HepG2 (cell line): ENCODE results near the gene LYSET. TPM values are rescaled to one million over a fixed set of nuclear protein-coding genes. Genes with fewer than 3 reads are reported as not detected.

Experiments
- CTCF ChIP-seq: sonication (generic); formaldehyde crosslinking; IDR thresholded peaks from 2 replicates; pipeline ENCODE4 v1.5.0; 2020; ENCODE audit warnings: mild to moderate bottlenecking, missing genetic modification reagents, moderate library complexity
- FOXO4 ChIP-seq: sonication (generic); formaldehyde crosslinking; conservative IDR thresholded peaks from 2 replicates; pipeline ENCODE4 v1.8.1; 2023; ENCODE audit warnings: missing genetic modification reagents
- HNF1B ChIP-seq: sonication (generic); formaldehyde crosslinking; IDR thresholded peaks from 2 replicates; pipeline ENCODE4 v1.5.1; 2020; ENCODE audit warnings: mild to moderate bottlenecking, moderate library complexity, missing genetic modification reagents
- MXD1 ChIP-seq: sonication (generic); formaldehyde crosslinking; IDR thresholded peaks from 2 replicates; pipeline ENCODE4 v1.4.0; 2020; ENCODE audit warnings: mild to moderate bottlenecking, missing genetic modification reagents
- SMC3 ChIP-seq: IDR thresholded peaks from 2 replicates; pipeline ENCODE4 v1.6.1; 2011; ENCODE audit warnings: low read length, improper control_type of control experiment
- STAG1 ChIP-seq: sonication (generic); formaldehyde crosslinking; IDR thresholded peaks from 2 replicates; pipeline ENCODE4 v1.4.0; 2020; ENCODE audit warnings: missing genetic modification reagents
- TEAD3 ChIP-seq: optimal IDR thresholded peaks from 2 replicates; pipeline ENCODE3; 2016; ENCODE audit warnings: borderline replicate concordance
- TFDP1 ChIP-seq: IDR thresholded peaks from 2 replicates; pipeline ENCODE4 v1.6.1; 2016; ENCODE audit warnings: missing compliant biosample characterization, missing genetic modification reagents, borderline replicate concordance
- ZNF281 ChIP-seq: sonication (generic); formaldehyde crosslinking; IDR thresholded peaks from 2 replicates; pipeline ENCODE4 v1.4.0; 2020; ENCODE audit warnings: missing genetic modification reagents, borderline replicate concordance
- ZNF501 ChIP-seq: sonication (generic); formaldehyde crosslinking; IDR thresholded peaks from 2 replicates; pipeline ENCODE4 v1.5.1; 2020; ENCODE audit warnings: mild to moderate bottlenecking, moderate library complexity, missing genetic modification reagents
- ZNF549 ChIP-seq: sonication (generic); formaldehyde crosslinking; IDR thresholded peaks from 2 replicates; pipeline ENCODE4 v1.5.0; 2020; ENCODE audit warnings: missing genetic modification reagents
- ZNF75D ChIP-seq: sonication (generic); formaldehyde crosslinking; IDR thresholded peaks from 2 replicates; pipeline ENCODE4 v1.8.1; 2023; ENCODE audit warnings: missing genetic modification reagents, mild to moderate bottlenecking, borderline replicate concordance
- polyA plus RNA-seq, 8 experiments: library from polyadenylated mRNA; depleted of rRNA in 3 of 8; stranded (reverse) in 7 of 8; unstranded in 1 of 8; fragments of >200 nt; fragmentation: Illumina TruSeq in 4 of 8; extraction: Trizol in 4 of 8; gene quantifications; 2 replicates each; pipeline versions ENCODE4 v1.2.1 to v1.2.3, GENCODE V29; 2011 to 2016; ENCODE audit warnings: low read depth in 4 of 8, missing spikeins in 1 of 8, mixed read lengths in 1 of 8; ENCODE audit not compliant: insufficient read depth in 1 of 8
- total RNA-seq, 5 experiments: library from RNA; depleted of rRNA; stranded (reverse); fragments of >200 nt; fragmentation: Illumina TruSeq; extraction: Trizol; gene quantifications; 2 replicates each; pipeline ENCODE4 v1.2.3, GENCODE V29; 2016; ENCODE audit warnings: low read depth in 1 of 5

Gene LYSET
- total and polyA plus RNA-seq, 2 of the 13 experiments (the other 11 are each of a cell fraction or from before 2014, with no cell fraction given): 19.1 to 36.6 TPM

GRCh38 chr14:93160353-93160801, 24.7 kb upstream of the LYSET start (continued):
- peak; percentile 74 for TF ChIP-seq CTCF (CRISPR knock-in tag)
- TF ChIP-seq ZNF549 (CRISPR knock-in tag): no peak
- no peak for TF ChIP-seq FOXO4
- TF ChIP-seq SMC3: peak; percentile 16; the same call in 1 of the 2 replicates
- peak; percentile 73; the same call in 1 of the 2 replicates for TF ChIP-seq TFDP1 (CRISPR knock-in tag)
- no peak for TF ChIP-seq MXD1
- TF ChIP-seq ZNF281 (CRISPR knock-in tag): peak; percentile 75; the same call in 1 of the 2 replicates
- peak; percentile 64 for TF ChIP-seq HNF1B (CRISPR knock-in tag)
- TF ChIP-seq TEAD3 (CRISPR knock-in tag): peak; percentile 30
- TF ChIP-seq ZNF75D (CRISPR knock-in tag): no peak
- TF ChIP-seq ZNF501 (CRISPR knock-in tag): 0 out of 2 replicates have a peak, but pooled peaks have one; percentile 16
- peak; percentile 66 for TF ChIP-seq STAG1 (CRISPR knock-in tag)
